ENCODE measurements around the gene SF3A2.

DNA sequence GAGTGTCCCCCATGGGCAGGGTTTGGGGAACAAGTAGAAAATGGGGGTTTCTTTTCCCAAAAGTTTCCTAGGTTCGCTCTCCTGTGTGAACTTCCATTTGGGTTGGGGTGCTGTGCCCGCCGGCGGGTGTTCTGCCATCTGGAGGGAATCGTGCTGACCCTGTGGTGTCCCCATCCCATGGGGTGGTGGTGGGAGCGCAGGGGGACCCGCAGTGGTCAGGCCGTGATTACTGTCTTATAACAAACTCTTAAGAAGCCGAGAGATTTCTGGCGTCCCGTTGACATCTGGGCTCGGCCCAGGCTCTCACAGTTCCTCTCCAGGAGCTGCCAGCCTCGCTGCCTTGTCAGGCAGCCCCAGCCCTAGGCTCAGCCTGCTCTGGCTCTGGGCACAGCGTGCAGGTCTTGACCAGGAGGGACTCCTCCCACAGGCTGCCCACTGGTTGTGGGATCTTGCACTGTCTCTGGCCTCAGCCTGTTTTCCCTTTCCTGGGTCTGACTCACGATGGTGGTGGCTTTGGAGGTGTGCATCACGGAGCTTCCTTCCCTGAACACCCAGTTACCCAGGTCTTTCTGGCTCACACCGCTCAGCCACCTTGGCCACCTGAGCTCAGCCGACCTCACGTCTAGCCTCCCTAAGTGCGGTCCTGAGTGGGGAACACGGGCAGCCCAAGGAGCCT lies 35.0 kb upstream of the SF3A2 start:
- no peak for TF ChIP-seq ZFP41 (tag by site-specific recombination; IDR thresholded peaks at IDR 0.05; ENCODE audit: borderline replicate concordance)
- TF ChIP-seq KLF16 (tag by site-specific recombination; IDR thresholded peaks at IDR 0.05), result no peak
- TF ChIP-seq, protein P1, sequence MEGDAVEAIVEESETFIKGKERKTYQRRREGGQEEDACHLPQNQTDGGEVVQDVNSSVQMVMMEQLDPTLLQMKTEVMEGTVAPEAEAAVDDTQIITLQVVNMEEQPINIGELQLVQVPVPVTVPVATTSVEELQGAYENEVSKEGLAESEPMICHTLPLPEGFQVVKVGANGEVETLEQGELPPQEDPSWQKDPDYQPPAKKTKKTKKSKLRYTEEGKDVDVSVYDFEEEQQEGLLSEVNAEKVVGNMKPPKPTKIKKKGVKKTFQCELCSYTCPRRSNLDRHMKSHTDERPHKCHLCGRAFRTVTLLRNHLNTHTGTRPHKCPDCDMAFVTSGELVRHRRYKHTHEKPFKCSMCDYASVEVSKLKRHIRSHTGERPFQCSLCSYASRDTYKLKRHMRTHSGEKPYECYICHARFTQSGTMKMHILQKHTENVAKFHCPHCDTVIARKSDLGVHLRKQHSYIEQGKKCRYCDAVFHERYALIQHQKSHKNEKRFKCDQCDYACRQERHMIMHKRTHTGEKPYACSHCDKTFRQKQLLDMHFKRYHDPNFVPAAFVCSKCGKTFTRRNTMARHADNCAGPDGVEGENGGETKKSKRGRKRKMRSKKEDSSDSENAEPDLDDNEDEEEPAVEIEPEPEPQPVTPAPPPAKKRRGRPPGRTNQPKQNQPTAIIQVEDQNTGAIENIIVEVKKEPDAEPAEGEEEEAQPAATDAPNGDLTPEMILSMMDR (tag by site-specific recombination; IDR thresholded peaks at IDR 0.05), result no peak
- TF ChIP-seq ZNF48 (tag by site-specific recombination; IDR thresholded peaks at IDR 0.05), result no peak
